Measurements from ENCODE around the gene PIP5K1C. TPM values are rescaled to one million over a fixed set of nuclear protein-coding genes. Genes with fewer than 3 reads are reported as not detected.

PIP5K1C gene
- total RNA-seq (ENCODE audit: unreplicated experiment) = 65.8 TPM
- long read RNA-seq, full-length matches to known transcripts = 3 of 5 reads
- long read RNA-seq, partial matches to known transcripts = 0 of 5 reads
- long read RNA-seq, other reads (novel, unspliced or antisense) = 2 of 5 reads

- Mint-ChIP-seq H3K36me3 (ENCODE audit: low read depth, unreplicated experiment) (no peaks in the 10 kb centered on the region), H3K9me3 (ENCODE audit: unreplicated experiment) (no peaks in the 10 kb centered on the region), H3K4me3 (ENCODE audit: unreplicated experiment) (peak within 1 kb of the TSS; percentile 95), H3K4me1 (ENCODE audit: unreplicated experiment) (peaks cover 3% of the 10 kb centered on the region), H3K27ac (ENCODE audit: unreplicated experiment) (peak within 1 kb of the TSS; percentile 52), H3K27me3 (ENCODE audit: unreplicated experiment) (peaks cover 3% of the 10 kb centered on the region)
- peak; percentile 72 for TF ChIP-seq CTCF (IDR thresholded peaks at IDR 0.05; ENCODE audit: unreplicated experiment)
- DNase-seq (ENCODE audit: low spot score) = peak; percentile 99
Measured at GRCh38 chr19:3700242-3701032, at the start of gene PIP5K1C. TSS of gene PIP5K1C (minus strand) at chr19:3700468. CDS start at chr19:3700390, 78 bp downstream.

- no peaks in the 10 kb centered on the region for H3K9me3 Mint-ChIP-seq (ENCODE audit: unreplicated experiment)
- no peaks in the 10 kb centered on the region for H3K36me3 Mint-ChIP-seq (ENCODE audit: low read depth, unreplicated experiment)
- no peak overlapping the region for H3K27ac Mint-ChIP-seq (ENCODE audit: unreplicated experiment)
- no peak for DNase-seq (ENCODE audit: low spot score)
- H3K27me3 Mint-ChIP-seq (ENCODE audit: unreplicated experiment) = no peaks in the 10 kb centered on the region
- H3K4me3 Mint-ChIP-seq (ENCODE audit: unreplicated experiment) = no peak overlapping the region
- no peaks in the 10 kb centered on the region for H3K4me1 Mint-ChIP-seq (ENCODE audit: unreplicated experiment)
- no peak for TF ChIP-seq CTCF (IDR thresholded peaks at IDR 0.05; ENCODE audit: unreplicated experiment)
Measured at GRCh38 chr19:3748965-3749364, 48.7 kb upstream of the PIP5K1C start.

- Mint-ChIP-seq H3K27ac (ENCODE audit: unreplicated experiment) (no peak overlapping the region), H3K36me3 (ENCODE audit: low read depth, unreplicated experiment) (no peaks in the 10 kb centered on the region), H3K4me3 (ENCODE audit: unreplicated experiment) (no peak overlapping the region), H3K9me3 (ENCODE audit: unreplicated experiment) (no peaks in the 10 kb centered on the region), H3K27me3 (ENCODE audit: unreplicated experiment) (peaks cover 1% of the 10 kb centered on the region), H3K4me1 (ENCODE audit: unreplicated experiment) (no peaks in the 10 kb centered on the region)
- TF ChIP-seq CTCF (IDR thresholded peaks at IDR 0.05; ENCODE audit: unreplicated experiment) = no peak
- DNase-seq (ENCODE audit: low spot score) = no peak
Measured at GRCh38 chr19:3746371-3747056, 46.2 kb upstream of the PIP5K1C start.

- Mint-ChIP-seq H3K36me3 (ENCODE audit: low read depth, unreplicated experiment) (no peaks in the 10 kb centered on the region), H3K27me3 (ENCODE audit: unreplicated experiment) (peaks cover 1% of the 10 kb centered on the region), H3K9me3 (ENCODE audit: unreplicated experiment) (no peaks in the 10 kb centered on the region), H3K27ac (ENCODE audit: unreplicated experiment) (no peak overlapping the region), H3K4me1 (ENCODE audit: unreplicated experiment) (no peaks in the 10 kb centered on the region), H3K4me3 (ENCODE audit: unreplicated experiment) (no peak overlapping the region)
- TF ChIP-seq CTCF (IDR thresholded peaks at IDR 0.05; ENCODE audit: unreplicated experiment) = no peak
- DNase-seq (ENCODE audit: low spot score) = no peak
Measured at GRCh38 chr19:3745363-3746045, 45.2 kb upstream of the PIP5K1C start.
